GM18498 (cell line): ENCODE measurements around the gene TLR7.

Source experiments
- ATAC-seq: cut with Tn5 transposase; IDR thresholded peaks from one replicate; pipeline ENCODE4 v1.9.1; 2021; ENCODE audit warnings: mild to moderate bottlenecking, moderate library complexity; ENCODE audit not compliant: unreplicated experiment

TLR7 gene

DNA sequence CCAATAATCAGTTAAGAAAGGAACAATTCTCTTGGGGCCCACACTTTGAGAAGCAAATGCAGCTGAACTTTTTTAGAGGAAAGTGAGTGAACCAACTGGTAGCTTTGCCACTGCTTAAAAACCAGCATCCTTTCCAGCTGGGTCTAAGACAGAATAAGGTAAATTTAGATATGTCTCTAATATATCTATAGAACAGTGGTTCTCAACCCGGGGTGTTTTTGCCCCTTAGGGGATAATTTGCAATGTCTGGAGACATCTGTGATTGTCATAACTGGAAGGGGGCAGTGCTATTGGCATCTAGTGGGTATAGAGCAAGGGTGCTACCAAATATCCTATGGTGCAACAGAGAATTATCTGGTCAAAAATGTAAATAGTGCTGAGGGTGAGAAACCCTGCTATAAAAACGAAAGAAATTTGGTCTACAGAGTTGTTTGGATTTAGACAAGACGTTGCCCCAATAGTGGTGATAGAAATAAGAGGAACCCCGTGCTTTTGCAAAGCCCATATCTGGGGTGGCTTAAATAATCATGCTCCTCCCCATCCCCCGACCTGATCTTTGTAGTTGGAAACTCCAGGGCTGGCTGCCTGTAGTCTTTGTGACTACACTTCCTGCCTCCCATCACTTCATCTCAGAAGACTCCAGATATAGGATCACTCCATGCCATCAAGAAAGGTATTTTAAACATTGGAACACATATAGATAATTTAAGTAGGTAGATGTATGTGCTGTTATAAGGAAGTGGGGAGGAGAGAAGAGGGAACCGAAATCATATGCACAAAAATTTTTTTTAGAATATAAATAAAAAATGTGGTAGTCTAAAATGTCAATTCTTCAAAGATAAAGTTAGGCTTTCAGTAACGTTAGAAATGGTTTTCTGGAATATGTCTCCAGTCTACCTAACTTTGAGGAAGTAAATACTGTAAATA lies at the start of gene TLR7:
TSS of gene TLR7 (plus strand) at position 622 of the 927 bp plus-strand sequence. CDS start 507 bp downstream, outside the sequence.
- peak; percentile 52 for ATAC-seq

- ATAC-seq: no peak
Observed at GRCh38 chrX:12817528-12817927, 49.3 kb upstream of the TLR7 start.

- no peak for ATAC-seq
Observed at GRCh38 chrX:12819222-12819621, 47.6 kb upstream of the TLR7 start.

- no peak for ATAC-seq
Observed at GRCh38 chrX:12820737-12821136, 46.1 kb upstream of the TLR7 start.

GRCh38 chrX:12824944-12825343 lies 41.9 kb upstream of the TLR7 start:
- no peak for ATAC-seq

GRCh38 chrX:12825801-12826200 lies 41.1 kb upstream of the TLR7 start:
- no peak for ATAC-seq

- ATAC-seq: peak; percentile 13
Observed at GRCh38 chrX:12843061-12843667, 23.7 kb upstream of the TLR7 start.

DNA sequence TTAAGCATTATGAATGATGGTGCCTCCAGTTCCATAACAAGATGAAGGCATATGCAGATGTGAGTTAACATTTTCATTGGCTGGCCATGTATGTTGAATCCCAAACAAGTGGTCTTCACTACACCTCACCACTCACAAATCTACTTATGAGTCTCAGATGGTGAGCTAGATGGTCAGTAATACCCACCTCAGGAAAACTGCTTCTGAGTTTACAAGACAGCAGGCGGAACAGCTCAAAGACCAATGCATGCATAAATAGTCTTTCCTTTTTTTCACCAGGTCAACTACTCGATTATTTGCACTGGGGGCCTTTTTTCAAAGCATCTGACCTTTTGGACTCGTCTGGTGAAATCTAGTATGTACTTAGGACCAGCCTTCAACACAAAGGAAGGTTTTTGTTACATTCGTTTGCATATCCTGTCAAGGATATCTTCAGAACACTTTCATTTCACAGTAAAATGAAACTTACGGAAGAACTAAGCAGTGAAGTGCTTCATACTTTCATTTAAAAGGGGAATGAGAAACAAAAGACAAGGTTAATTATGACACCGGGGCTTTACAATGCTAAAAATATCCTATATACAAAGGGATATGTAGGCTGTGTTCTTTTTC lies 23.1 kb upstream of the TLR7 start:
- ATAC-seq: peak; percentile 93

DNA sequence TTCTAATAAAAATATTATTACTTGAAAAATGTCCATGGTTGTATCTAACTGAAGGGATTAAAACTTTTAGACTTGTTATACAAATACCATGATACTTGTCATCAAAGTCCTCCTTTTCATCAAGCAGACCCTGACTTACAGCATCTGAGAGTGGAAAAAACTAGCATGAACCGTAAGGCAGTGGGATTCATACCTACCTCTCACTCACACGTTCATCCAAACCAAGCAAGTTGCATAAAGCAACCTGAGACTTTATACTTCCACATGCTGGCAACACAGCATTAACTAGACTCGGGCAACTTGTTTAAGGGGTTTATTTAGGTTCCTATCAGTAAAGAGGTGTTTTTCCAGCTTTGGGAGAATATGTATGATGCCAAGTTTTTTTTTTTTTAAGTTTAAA lies 22.6 kb upstream of the TLR7 start:
- ATAC-seq: peak; percentile 42

DNA sequence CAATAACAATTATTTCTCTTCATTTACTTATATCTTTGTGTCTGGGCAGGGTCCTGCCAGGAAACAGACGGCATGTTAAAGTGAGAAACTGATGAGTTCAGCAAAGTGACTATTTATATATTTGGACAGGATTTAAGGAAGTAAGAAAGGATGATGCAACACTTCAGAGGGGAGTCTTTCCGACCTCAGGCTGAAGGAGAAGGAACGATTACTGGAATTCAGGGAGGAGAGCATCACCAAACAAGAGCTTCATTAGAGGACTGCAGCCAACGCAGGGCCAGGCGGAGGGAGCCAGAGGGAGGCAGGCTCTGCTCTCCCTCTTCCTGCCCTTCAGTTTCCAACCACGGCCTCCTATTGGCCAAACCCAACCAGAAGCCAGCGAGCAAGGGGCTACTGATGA lies 1.5 kb upstream of the TLR7 start:
- no peak for ATAC-seq

DNA sequence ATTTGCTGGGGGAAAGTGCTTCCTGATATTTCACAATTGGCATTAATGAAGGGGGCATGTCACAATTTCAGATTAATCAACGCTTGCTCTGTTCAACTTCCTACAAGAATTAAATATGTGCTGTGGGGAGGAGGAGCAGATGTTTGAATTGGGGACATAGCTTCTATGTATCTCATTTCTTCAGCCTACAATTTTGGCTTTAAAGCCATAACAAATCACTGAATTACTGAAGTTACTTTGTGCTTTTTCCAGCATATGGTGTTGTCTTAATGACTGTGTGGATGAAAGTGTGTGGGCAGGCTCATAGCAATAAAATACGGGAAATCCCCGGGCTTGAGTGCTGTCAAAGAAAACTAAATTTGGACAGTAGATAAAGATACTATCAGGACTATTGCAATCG lies 813 bp downstream of the TLR7 start:
- peak; percentile 34 for ATAC-seq

DNA sequence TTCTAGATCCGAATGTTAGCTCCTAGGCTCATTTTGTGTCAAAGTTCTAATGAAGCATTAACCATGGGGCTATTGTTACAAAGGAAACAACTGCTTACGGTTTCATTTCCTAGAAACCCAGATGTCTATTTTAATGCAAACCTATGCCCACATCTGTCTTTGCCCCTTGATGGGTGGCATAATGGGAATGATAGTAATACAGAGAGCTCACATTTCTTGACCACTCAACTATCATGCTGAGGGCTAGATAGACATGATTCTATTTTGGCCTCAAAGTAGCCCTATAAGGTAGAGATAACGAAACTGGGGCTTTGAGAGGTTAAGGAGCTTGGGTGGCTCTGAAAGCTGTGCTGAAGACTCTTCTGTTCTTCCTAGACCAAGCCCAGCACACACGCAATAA lies 1.9 kb downstream of the TLR7 start:
- ATAC-seq: peak; percentile 71

DNA sequence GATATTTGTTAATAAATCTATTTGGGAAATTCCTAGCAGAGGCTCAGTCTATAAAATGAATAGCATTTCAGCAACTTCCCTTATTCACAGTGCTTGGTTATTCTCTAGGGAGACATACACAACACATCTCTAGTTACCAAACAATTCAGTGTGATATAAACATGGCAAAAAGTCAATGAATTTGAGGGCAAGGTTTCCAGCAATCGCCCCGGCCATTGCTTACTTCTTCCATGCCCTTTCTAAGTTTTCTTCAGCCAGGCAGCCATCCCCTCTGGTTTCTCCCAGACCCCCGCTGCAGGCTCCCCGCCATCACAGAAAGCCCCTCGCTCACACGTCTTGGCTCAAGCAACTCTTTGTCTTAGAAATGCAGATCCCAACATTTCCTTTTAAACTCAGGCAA lies 4.4 kb downstream of the TLR7 start:
- no peak for ATAC-seq

- no peak for ATAC-seq
Observed at GRCh38 chrX:12872741-12873140, 5.9 kb downstream of the TLR7 start.

DNA sequence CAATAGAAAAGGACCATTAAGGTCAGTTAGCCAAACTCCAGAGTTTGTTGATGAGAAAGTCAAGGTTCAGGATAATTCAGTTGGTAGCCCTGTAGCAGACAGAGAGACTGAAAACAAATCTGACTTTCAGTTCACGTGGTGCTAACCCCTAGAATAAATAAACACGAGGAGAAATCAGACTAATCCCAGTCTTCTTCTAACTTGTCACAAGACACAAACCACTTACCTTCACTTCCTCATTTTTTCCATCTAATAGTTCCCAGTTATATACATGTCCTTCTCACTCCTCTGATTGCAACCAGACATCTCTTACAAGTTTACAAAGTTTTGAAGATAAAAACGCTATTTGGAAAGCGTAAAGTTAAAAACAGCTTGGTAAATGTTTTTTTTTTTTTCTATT lies 7.7 kb downstream of the TLR7 start:
- no peak for ATAC-seq

- ATAC-seq: no peak
Observed at GRCh38 chrX:12877386-12877785, 10.5 kb downstream of the TLR7 start.

- ATAC-seq: no peak
Observed at GRCh38 chrX:12878536-12878935, 11.7 kb downstream of the TLR7 start.

- no peak for ATAC-seq
Observed at GRCh38 chrX:12881914-12882313, 15.0 kb downstream of the TLR7 start.

GRCh38 chrX:12885508-12885907 lies 18.6 kb downstream of the TLR7 start:
- ATAC-seq: no peak

DNA sequence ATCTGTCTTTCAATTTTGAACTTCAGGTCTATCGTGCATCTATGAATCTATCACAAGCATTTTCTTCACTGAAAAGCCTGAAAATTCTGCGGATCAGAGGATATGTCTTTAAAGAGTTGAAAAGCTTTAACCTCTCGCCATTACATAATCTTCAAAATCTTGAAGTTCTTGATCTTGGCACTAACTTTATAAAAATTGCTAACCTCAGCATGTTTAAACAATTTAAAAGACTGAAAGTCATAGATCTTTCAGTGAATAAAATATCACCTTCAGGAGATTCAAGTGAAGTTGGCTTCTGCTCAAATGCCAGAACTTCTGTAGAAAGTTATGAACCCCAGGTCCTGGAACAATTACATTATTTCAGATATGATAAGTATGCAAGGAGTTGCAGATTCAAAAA lies 19.7 kb downstream of the TLR7 start:
- ATAC-seq: no peak

GRCh38 chrX:12887141-12887540 lies 20.3 kb downstream of the TLR7 start:
- ATAC-seq: no peak

GRCh38 chrX:12887767-12888166 lies 20.9 kb downstream of the TLR7 start:
- no peak for ATAC-seq
